ENCODE measurements around the gene PHC3.
A peak's percentile ranks its signal among the peaks of the same experiment; 100 is the strongest.
"Not testable (repeated sequence)": the region's sequence is repeated elsewhere in the genome, so short reads cannot be mapped to it uniquely, and the experiment has no call there.

The PHC3 gene, protein sequence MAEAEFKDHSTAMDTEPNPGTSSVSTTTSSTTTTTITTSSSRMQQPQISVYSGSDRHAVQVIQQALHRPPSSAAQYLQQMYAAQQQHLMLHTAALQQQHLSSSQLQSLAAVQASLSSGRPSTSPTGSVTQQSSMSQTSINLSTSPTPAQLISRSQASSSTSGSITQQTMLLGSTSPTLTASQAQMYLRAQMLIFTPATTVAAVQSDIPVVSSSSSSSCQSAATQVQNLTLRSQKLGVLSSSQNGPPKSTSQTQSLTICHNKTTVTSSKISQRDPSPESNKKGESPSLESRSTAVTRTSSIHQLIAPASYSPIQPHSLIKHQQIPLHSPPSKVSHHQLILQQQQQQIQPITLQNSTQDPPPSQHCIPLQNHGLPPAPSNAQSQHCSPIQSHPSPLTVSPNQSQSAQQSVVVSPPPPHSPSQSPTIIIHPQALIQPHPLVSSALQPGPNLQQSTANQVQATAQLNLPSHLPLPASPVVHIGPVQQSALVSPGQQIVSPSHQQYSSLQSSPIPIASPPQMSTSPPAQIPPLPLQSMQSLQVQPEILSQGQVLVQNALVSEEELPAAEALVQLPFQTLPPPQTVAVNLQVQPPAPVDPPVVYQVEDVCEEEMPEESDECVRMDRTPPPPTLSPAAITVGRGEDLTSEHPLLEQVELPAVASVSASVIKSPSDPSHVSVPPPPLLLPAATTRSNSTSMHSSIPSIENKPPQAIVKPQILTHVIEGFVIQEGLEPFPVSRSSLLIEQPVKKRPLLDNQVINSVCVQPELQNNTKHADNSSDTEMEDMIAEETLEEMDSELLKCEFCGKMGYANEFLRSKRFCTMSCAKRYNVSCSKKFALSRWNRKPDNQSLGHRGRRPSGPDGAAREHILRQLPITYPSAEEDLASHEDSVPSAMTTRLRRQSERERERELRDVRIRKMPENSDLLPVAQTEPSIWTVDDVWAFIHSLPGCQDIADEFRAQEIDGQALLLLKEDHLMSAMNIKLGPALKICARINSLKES

GRCh38 chr3:170180908-170181885 lies at the start of gene PHC3:
TSS of gene PHC3 (minus strand) at chr3:170181733. CDS start at chr3:170181715, 18 bp downstream.
- DNase-seq, result peak; percentile 96

- DNase-seq, result no peak
Measured at GRCh38 chr3:170228093-170228766, 46.7 kb upstream of the PHC3 start.

- DNase-seq, result no peak
Measured at GRCh38 chr3:170226426-170226960, 45.0 kb upstream of the PHC3 start.

DNA sequence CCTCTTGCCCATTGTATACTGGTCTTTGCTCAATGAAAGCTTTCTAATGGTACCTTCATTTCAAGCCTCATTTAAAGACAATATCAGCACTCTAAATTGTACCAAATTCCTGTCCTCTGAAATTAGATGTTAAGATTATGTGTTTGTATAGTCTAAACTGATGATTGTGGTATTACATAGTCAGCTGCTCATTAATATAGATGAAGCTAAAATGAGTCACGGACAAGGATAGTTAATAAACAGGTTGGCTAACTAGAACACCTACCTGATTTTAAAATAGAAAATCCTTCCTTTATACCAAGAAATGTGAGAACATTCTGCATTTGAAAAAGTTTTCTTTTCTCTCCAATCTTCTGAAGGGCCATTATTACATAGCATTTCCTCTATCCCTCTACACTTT lies 43.6 kb upstream of the PHC3 start:
- DNase-seq, result no peak

GRCh38 chr3:170222647-170223541 lies 41.4 kb upstream of the PHC3 start:
- DNase-seq, result peak; percentile 59

- peak; percentile 98 for DNase-seq
Measured at GRCh38 chr3:170221924-170222646, 40.6 kb upstream of the PHC3 start, which contains the start of gene PRKCI. TSS of gene PRKCI (plus strand) at chr3:170222424. CDS start at chr3:170222670, 246 bp downstream.

DNA sequence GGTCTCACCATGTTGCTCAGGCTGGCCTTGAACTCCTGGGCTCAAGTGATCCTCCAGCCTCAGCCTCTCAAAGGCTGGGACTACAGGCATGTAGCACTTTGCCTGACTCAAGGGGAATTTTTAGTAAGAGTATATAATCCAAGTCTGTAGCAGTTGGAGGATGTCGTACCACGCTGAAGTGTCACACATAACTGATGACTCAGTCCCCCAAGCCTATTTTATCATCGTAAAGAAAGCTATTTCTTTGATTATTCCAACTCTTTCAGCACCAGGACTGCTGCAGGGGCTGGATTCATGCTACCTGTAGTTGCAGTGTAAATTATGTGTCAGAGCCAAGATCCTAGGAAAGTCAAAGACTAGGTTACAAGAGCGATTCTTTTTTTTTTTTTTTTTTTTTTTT lies 39.3 kb upstream of the PHC3 start:
- DNase-seq, result no peak

DNA sequence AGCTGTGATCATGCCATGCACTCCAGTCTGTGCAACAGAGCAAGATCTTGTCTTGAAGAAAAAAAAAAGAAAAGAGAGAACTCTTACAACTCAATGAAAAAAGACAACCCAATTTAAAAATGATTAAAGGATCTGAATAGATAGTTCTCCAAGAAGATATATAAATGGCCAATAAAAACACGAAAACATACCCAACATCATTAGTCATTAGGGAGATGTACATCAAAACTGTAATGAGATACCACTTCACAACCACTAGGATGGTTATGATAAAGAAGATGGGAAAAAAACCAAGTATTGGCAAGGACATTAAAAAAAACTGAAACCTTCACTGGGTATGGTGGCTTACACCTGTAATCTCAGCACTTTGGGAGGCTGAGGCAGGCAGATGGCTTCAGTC lies 38.3 kb upstream of the PHC3 start:
- no peak for DNase-seq

DNA sequence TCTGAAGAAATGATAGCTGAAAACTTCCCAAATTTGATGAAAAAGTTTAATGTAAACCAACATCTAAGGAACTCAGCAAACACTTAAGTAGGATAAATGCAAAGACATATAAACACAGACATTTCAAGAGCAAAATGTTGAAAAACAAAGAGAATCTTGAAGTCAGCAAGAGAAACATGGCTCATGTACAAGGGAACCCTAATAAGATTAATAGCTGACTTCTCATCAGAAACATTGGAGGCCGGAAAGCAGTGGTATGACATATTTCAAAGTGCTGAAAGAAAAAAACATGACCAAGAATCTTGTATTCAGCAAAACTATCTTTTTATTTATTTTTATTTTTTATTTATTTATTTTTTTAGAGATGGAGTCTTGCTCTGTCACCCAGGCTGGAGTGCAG lies 30.1 kb upstream of the PHC3 start:
- DNase-seq, result no peak

GRCh38 chr3:170207717-170208116 lies 26.2 kb upstream of the PHC3 start:
- no peak for DNase-seq

DNA sequence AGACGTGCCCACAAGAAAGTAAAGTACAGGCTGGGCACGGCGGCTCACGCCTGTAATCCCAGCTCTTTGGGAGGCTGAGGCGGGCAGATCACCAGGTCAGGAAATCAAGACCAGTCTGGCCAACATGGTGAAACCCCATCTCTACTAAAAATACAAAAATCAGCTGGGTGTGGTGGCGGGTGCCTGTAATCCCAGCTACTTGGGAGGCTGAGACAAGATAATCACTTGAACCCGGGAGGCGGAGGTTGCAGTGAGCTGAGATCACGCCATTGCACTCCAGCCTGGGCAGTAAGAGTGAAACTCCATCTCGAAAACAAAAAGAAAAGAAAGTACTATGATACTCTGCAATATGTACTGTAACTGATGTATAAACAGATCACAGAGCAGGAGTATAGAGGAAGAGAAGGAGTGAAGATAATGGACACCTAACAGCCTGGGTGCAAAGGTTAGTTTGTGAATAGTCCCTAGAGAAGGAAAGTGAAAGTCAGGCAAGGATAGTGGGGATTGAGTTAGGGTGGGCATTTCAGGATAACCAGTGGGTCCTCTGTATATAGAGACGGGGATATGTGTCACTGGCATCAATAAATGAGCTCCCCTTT lies 24.7 kb upstream of the PHC3 start:
- not testable (repeated sequence) for DNase-seq

DNA sequence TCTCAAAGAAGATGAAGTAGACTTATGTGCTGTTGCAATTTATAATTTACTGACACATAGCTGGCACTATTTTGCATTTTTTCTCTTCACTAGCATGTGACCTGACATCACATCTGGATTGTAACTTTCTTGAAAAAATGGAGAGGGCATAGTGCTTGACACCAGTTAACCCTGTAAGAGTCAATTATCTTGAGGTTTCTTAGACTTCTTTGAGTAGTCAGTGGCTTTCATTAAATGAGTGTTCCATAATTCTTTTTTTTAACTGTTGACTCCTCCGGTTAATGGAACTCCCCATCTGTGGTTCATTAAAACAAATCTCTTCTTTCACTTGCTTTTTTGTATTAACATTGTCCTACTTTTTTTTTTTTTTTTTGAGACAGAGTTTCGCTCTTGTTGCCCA lies 23.8 kb upstream of the PHC3 start:
- no peak for DNase-seq

DNA sequence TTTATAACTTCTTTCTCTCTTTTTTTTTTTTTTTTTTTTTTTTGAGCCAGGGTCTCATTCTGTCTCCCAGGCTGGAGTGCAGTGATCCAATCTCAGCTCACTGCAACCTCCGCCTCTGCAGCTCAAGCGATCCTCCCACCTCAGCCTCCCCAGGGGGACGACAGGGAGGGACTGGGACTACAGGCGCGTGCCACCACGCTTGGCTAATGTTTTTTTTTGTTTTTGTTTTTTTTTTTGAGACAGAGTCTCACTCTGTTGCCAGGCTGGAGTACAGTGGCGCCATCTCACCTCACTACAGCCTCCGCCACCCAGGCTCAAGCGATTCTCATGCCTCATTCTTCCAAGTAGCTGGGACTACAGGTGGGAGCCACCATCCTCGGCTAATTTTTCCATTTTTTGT lies 23.0 kb upstream of the PHC3 start:
- no peak for DNase-seq

GRCh38 chr3:170204023-170204472 lies 22.5 kb upstream of the PHC3 start:
- no peak for DNase-seq

DNA sequence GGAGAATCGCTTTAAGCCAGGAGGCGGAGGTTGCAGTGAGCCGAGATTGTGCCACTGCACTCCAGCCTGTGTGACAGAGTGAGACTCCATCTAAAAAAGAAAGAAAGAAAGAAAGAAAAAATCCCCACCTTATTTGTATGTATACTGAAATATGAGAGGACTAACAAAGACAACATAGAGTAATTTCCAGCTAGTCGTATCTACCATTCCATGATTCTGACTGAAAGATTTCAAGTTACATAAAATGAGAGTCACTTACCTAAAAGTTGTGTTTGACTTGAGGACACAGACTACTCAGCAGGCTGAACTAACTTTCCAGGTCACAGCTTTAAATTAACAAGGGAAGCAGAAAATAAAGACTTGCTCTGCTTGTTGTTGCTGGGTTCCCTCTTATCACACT lies 21.9 kb upstream of the PHC3 start:
- DNase-seq, result no peak

GRCh38 chr3:170201527-170201926 lies 20.0 kb upstream of the PHC3 start:
- DNase-seq, result no peak

DNA sequence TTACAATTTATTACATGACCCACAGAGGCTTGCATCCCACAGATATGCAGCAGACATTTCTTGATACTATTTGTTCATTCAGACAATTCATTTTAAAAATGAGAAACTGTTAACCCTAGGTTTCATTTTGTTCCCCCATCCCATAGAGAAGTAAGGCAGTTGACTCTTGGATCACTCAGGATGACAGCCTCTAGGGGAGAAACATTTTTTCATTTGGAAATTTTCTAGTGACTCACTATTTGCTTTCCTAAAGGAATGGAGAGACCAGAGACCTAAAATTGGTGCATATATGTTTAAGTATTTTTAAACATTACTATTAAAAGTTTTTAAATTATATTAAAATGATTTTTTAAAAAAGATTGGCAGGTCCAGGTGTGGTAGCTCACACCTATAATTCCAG lies 19.5 kb upstream of the PHC3 start:
- DNase-seq, result no peak

DNA sequence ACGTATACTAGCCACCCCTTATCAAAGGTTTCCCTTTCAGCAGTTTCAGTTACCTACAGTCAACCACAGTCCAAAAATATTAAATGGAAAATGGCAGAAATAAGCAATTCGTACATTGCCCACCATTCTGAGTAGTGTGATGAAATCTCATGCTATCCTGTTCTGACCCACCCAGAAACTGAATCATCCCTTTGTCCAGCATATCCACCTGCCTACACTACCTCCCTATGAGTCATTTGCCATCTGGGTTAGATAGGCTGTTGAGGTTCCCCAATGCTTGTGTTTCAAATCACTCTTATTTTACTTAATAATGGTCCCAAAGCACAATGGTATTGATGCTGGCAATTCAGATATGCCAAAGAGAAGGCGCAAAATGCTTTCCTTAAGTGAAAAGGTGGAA lies 15.3 kb upstream of the PHC3 start:
- DNase-seq, result no peak

GRCh38 chr3:170195759-170196158 lies 14.2 kb upstream of the PHC3 start:
- DNase-seq, result not testable (repeated sequence)

Measured in hematopoietic multipotent progenitor cell treated with erythropoietin and hydrocortisone succinate and interleukin-3 and kit ligand, for 6 days (in vitro differentiated cells).